Testis (tissue), 3 donors: ENCODE measurements around the gene MGAT5B. TPM values are rescaled to one million over a fixed set of nuclear protein-coding genes. Genes with fewer than 3 reads are reported as not detected.

Experiments used
- DNase-seq: peaks from one replicate; pipeline ENCODE4 v3.0.0-alpha.2; 2019
- H3K27ac ChIP-seq, 2 donors: fragments of 200-600 bp; sonication (generic); one replicate each; pipeline ENCODE4 v1.5.1; 2019
- H3K27me3 ChIP-seq: fragments of 200-600 bp; sonication (generic); one replicate; pipeline ENCODE4 v1.5.1; 2019
- H3K36me3 ChIP-seq: fragments of 200-600 bp; sonication (generic); one replicate; pipeline ENCODE4 v1.5.1; 2017; ENCODE audit warnings: low read depth; ENCODE audit errors: missing control alignments
- H3K4me1 ChIP-seq: fragments of 200-600 bp; sonication (generic); one replicate; pipeline ENCODE4 v1.5.1; 2019
- H3K4me3 ChIP-seq, 2 donors: fragments of 200-600 bp; sonication (generic); one replicate each; pipeline ENCODE4 v1.5.1; 2017 to 2019
- H3K9me3 ChIP-seq: fragments of 200-600 bp; sonication (generic); one replicate; pipeline ENCODE4 v1.5.1; 2017
- CTCF ChIP-seq, 3 experiments: fragments of 450-650 bp in 2 of 3; fragments of 200-600 bp in 1 of 3; sonication (generic) in 1 of 3; IDR thresholded peaks; one replicate each; pipeline ENCODE4 v1.5.1; 2016 to 2019; ENCODE audit warnings: antibody characterized with exemption in 3 of 3, mild to moderate bottlenecking in 2 of 3, moderate library complexity in 1 of 3
- POLR2A ChIP-seq: fragments of 450-650 bp; IDR thresholded peaks from one replicate; pipeline ENCODE4 v1.6.1; 2017; ENCODE audit warnings: antibody characterized with exemption, mild to moderate bottlenecking, moderate library complexity
- WGBS, 2 donors: methylation state at CpG; one replicate each; pipeline ENCODE4 v1.1.5; 2018; 5-methylcytosine and 5-hydroxymethylcytosine counted together
- intact Hi-C: fragments of 100-400 bp; cut with DNase I; formaldehyde crosslinking; loops from one replicate; pipeline ENCODE4 v1.15.1; 2023; ENCODE audit warnings: low total_unique reads
- polyA plus RNA-seq: library from polyadenylated mRNA; stranded (reverse); fragments of 350-450 nt; fragmentation: Illumina TruSeq; extraction: RNeasy Lipid Tissue Mini Kit (QIAGEN cat#74804); gene quantifications from one replicate; pipeline ENCODE4 v1.2.3, GENCODE V29; 2014; ENCODE audit warnings: low read depth, low replicate concordance; ENCODE audit not compliant: insufficient read depth
- total RNA-seq, 2 donors: library from RNA; depleted of rRNA; stranded (reverse); fragments of >200 nt; gene quantifications; one replicate each; pipeline ENCODE4 v1.2.3, GENCODE V29; 2016

Gene MGAT5B
- total and polyA plus RNA-seq, 3 donors from 2014 or later: 4.6 to 10.9 (median 9.0) TPM

DNA sequence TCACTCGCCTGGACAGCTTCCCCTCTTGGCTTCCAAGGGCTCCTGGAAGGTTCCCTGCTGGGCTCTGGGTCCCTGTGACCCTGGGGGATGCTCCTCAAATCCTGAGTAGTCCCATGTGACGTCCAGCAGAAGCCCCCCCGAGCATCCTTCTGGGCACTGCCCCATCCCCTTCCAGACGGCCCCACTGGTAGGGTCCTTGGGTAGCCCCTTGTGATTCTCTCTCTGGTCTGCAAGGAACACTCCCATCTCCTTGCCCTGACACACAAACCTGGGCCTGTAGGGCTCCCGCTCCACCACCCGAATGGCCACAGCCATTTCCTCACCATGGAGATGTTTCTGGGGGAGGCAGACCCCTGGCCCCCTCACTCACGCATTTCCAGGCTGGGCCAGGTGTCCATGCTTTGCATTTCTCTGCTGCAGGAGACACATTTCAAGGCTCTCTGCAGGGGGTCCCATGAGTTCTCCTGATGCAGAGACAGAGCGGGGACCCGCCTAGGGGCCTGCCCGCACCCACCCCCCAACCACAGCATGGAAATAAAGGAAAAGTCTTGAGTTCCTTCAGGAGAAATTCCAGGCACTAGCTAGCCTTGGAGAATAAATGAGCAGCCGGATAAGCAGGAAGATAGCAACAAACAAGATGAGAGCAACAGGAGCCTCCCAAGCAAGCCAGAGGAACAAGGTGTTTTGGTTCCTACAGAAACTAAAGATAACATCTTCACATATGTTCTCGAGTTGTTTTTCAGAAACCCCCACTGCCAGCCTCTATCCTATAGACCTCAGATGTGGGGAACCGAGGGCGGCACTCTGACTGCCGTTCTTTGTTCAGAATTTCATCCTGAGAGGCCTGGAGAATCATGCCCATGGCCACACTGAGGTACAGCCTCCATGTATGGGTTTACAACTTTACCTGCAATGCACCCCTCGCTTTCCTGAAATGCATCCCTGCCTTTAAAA is 128.8 kb downstream of the MGAT5B start:
- H3K27me3 ChIP-seq: no peaks in the 10 kb centered on the region

DNA sequence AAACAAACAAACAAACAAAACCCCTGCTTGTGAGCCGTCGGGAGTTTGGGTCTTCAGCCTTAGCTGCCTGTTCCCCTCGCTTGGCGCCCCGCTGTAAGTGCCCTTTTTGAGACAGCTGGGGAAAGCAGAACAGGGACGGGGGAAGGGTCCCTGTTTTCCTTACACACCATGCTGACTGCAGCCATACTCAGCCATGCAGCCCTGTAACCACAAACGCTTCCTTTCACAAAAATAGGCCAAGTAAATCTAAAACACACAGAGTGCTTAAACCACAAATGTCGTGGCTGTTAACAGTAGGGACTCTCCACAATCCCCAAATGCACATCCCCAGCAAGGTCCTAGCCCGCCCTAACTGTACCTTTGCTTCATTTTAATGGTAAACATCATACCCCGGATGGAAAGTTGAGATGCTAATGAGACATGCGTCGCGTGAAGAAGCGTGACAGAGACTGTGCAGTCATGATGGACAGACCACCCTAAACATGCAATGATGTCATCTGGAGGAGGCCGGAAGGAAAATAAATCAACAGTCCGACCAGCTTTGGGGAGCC is 129.9 kb downstream of the MGAT5B start:
- intact Hi-C loops: no loop called here
- no peak for TF ChIP-seq CTCF (IDR thresholded peaks at IDR 0.05)
- no peak for TF ChIP-seq POLR2A
- WGBS, 2 donors: 73 to 75% methylated on average over 16 of the region's 16 CpGs
- Histone ChIP-seq H3K4me1 (no peaks in the 10 kb centered on the region), H3K36me3 (no peaks in the 10 kb centered on the region), H3K4me3 (no peak overlapping the region), H3K27ac (no peak overlapping the region), H3K27me3 (no peaks in the 10 kb centered on the region), H3K9me3 (no peaks in the 10 kb centered on the region)
- DNase-seq: no peak

More for the DNA sequence above, 128.8 kb downstream of the MGAT5B start:
- Histone ChIP-seq H3K9me3 (no peaks in the 10 kb centered on the region), H3K27ac (no peak overlapping the region), H3K4me3 (no peak overlapping the region), H3K4me1 (no peaks in the 10 kb centered on the region), H3K36me3 (no peaks in the 10 kb centered on the region)
- intact Hi-C loops: no loop called here
- no peak for TF ChIP-seq CTCF (IDR thresholded peaks at IDR 0.05)
- no peak for TF ChIP-seq POLR2A
- DNase-seq: no peak
- 80 to 82% methylated on average over 13 to 16 of the region's 16 CpGs for WGBS, 2 donors

GRCh38 chr17:76998839-76999238 is 130.6 kb downstream of the MGAT5B start:
- 71% methylated on average over 8 of the region's 8 CpGs; no CpG with 5 or more reads in 1 of the 2 donors for WGBS, 2 donors
- Histone ChIP-seq H3K4me3 (no peak overlapping the region), H3K9me3 (no peaks in the 10 kb centered on the region), H3K4me1 (no peaks in the 10 kb centered on the region), H3K36me3 (no peaks in the 10 kb centered on the region), H3K27ac (no peak overlapping the region), H3K27me3 (no peaks in the 10 kb centered on the region)
- no peak for DNase-seq
- TF ChIP-seq POLR2A: no peak
- no peak for TF ChIP-seq CTCF (IDR thresholded peaks at IDR 0.05)
- intact Hi-C loops: no loop called here

Other genes with a start within 250 kb of the MGAT5B start
- gene ST6GALNAC1, start 224.6 kb upstream of the MGAT5B start, total RNA-seq: 10 to 100 TPM; 20.1 to 20.6 TPM
- 11.9 TPM for gene ST6GALNAC1, start 224.6 kb upstream of the MGAT5B start, polyA plus RNA-seq
- 100 to 1,000 TPM; 217 to 272 TPM for gene MXRA7, start 157.4 kb upstream of the MGAT5B start, total RNA-seq
- 253 TPM for gene MXRA7, start 157.4 kb upstream of the MGAT5B start, polyA plus RNA-seq
- gene JMJD6, start 141.8 kb upstream of the MGAT5B start, total RNA-seq: 10 to 100 TPM; 31.7 to 40.5 TPM
- 44.6 TPM for gene JMJD6, start 141.8 kb upstream of the MGAT5B start, polyA plus RNA-seq
- gene METTL23, start 141.6 kb upstream of the MGAT5B start, total RNA-seq: 10 to 100 TPM; 37.5 to 45.3 TPM
- 122 TPM for gene METTL23, start 141.6 kb upstream of the MGAT5B start, polyA plus RNA-seq
- gene SRSF2, start 131.1 kb upstream of the MGAT5B start, total RNA-seq: 100 to 1,000 TPM; 365 to 461 TPM
- gene SRSF2, start 131.1 kb upstream of the MGAT5B start, polyA plus RNA-seq: 196 TPM
- gene MFSD11, start 130.3 kb upstream of the MGAT5B start, total RNA-seq: 100 to 1,000 TPM in 1 of 2 donors, 10 to 100 TPM in 1; 51.7 to 102 TPM
- 38.5 TPM for gene MFSD11, start 130.3 kb upstream of the MGAT5B start, polyA plus RNA-seq